GM18868 (cell line): ENCODE measurements around the gene ALX1.
A peak's percentile ranks its signal among the peaks of the same experiment; 100 is the strongest.
"Not testable (repeated sequence)": the region's sequence is repeated elsewhere in the genome, so short reads cannot be mapped to it uniquely, and the experiment has no call there.

ENCODE experiments used
- ATAC-seq: cut with Tn5 transposase; IDR thresholded peaks from one replicate; pipeline ENCODE4 v1.9.1; 2021; ENCODE audit warnings: mild to moderate bottlenecking, moderate library complexity; ENCODE audit not compliant: unreplicated experiment

ALX1 gene

GRCh38 chr12:85299053-85299452 is 19.0 kb downstream of the ALX1 start:
- ATAC-seq = no peak

GRCh38 chr12:85301051-85301450 is 21.0 kb downstream of the ALX1 start:
- peak; percentile 74 for ATAC-seq

GRCh38 chr12:85308374-85308773 is 28.4 kb downstream of the ALX1 start:
- ATAC-seq = no peak

GRCh38 chr12:85309125-85309566 is 29.1 kb downstream of the ALX1 start:
- no peak for ATAC-seq

GRCh38 chr12:85310025-85310424 is 30.0 kb downstream of the ALX1 start:
- no peak for ATAC-seq

- no peak for ATAC-seq
These were observed 30.5 kb downstream of the ALX1 start for GRCh38 chr12:85310456-85311076.

GRCh38 chr12:85317866-85318636 is 38.0 kb downstream of the ALX1 start:
- ATAC-seq = not testable (repeated sequence)

- ATAC-seq = no peak
These were observed 42.7 kb downstream of the ALX1 start for GRCh38 chr12:85322715-85323114.

- no peak for ATAC-seq
These were observed 45.4 kb downstream of the ALX1 start for GRCh38 chr12:85325442-85325841.

- no peak for ATAC-seq
These were observed 49.9 kb downstream of the ALX1 start for GRCh38 chr12:85329913-85330312.

- no peak for ATAC-seq
These were observed 68.8 kb downstream of the ALX1 start for GRCh38 chr12:85348779-85349178.

- no peak for ATAC-seq
These were observed 70.3 kb downstream of the ALX1 start for GRCh38 chr12:85350356-85350755.
